AG04450 (cell line): ENCODE data around the gene CTNNBL1. TPM values are rescaled to one million over a fixed set of nuclear protein-coding genes. Genes with fewer than 3 reads are reported as not detected.

Experiments
- CTCF ChIA-PET: fragments of 300-600, 350-600 bp; formaldehyde crosslinking; extraction: SDS; loops from one replicate; lab custom pipeline; 2022; ENCODE audit warnings: antibody characterized with exemption, inconsistent platforms; lab: Charles Lee
- POLR2A ChIA-PET: fragments of 350-600 bp; formaldehyde crosslinking; extraction: SDS; loops from one replicate; lab custom pipeline; 2021; ENCODE audit warnings: antibody characterized with exemption, inconsistent platforms; lab: Yijun Ruan, JAX
- DNase-seq: peaks from one replicate; pipeline ENCODE4 v3.0.0-alpha.2; 2011; ENCODE audit warnings: low read depth, low spot score
- H3K27ac ChIP-seq: one replicate; pipeline ENCODE4 v1.5.1; 2012; ENCODE audit warnings: low read depth, low read length, control low read depth
- H3K27me3 ChIP-seq: one replicate; pipeline ENCODE4 v1.6.0; 2012; ENCODE audit warnings: low read length; ENCODE audit not compliant: control insufficient read depth, insufficient read depth
- H3K4me3 ChIP-seq: 2 replicates; pipeline ENCODE4 v1.5.1; 2011; ENCODE audit warnings: mild to moderate bottlenecking, low read depth, low read length, control low read depth
- H3K9me3 ChIP-seq: 2 replicates; pipeline ENCODE4 v1.5.1; 2012; ENCODE audit warnings: low read length; ENCODE audit not compliant: control insufficient read depth, insufficient read depth
- polyA plus RNA-seq: library from polyadenylated mRNA; depleted of rRNA; stranded (reverse); fragments of >200 nt; gene quantifications from 2 replicates; pipeline ENCODE4 v1.2.3, GENCODE V29; 2011
- TF ChIP-seq, protein P1 (sequence below): IDR thresholded peaks from 2 replicates; pipeline ENCODE4 v1.5.1; 2011; ENCODE audit warnings: low read depth, low read length, control low read depth, inconsistent platforms

Gene CTNNBL1
- polyA plus RNA-seq, 1 experiment, result 27.1 TPM

DNA sequence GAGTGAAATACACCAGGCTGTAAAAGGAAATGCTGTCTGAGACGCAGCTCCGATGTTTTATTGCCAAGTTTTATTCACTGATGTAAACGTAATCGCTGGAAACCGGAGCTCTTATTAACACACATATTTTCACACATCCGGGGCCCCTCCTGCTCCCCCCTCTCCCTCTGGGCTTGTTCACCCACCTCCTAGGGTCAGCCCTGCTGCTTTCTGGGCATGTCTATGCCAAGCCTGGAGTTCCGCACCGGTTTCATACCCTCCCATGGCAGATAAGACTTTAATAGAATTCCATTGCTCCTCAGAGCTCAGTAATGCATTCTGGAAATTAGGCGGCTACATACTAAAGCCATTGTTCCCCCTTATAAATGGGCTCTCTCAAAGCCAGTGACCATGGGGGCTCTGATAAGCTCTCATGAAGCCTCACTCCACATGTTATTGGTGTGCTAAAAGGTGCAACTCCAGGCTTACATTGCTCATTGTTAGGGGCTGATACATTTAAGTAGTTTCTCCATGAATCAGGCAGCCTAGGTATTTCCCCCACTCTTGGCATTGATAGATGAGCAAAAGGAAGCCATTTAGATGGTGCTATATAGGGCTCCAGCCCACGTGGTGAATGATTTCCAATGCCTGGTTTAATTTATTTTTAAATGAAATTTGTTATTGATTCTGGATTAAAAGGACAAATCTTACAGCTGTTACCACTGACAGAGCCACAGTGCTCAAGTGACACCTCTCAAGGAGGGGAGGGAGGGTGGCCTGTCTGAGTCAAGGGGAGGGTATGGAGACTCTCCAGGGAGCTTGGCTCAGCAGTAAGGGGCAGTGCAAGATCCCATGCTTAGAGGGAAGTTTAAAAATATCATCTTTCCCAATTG is 204.6 kb downstream of the CTNNBL1 start:
- TF ChIP-seq, protein P1, sequence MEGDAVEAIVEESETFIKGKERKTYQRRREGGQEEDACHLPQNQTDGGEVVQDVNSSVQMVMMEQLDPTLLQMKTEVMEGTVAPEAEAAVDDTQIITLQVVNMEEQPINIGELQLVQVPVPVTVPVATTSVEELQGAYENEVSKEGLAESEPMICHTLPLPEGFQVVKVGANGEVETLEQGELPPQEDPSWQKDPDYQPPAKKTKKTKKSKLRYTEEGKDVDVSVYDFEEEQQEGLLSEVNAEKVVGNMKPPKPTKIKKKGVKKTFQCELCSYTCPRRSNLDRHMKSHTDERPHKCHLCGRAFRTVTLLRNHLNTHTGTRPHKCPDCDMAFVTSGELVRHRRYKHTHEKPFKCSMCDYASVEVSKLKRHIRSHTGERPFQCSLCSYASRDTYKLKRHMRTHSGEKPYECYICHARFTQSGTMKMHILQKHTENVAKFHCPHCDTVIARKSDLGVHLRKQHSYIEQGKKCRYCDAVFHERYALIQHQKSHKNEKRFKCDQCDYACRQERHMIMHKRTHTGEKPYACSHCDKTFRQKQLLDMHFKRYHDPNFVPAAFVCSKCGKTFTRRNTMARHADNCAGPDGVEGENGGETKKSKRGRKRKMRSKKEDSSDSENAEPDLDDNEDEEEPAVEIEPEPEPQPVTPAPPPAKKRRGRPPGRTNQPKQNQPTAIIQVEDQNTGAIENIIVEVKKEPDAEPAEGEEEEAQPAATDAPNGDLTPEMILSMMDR, result no peak
- H3K9me3 ChIP-seq, result no peaks in the 10 kb centered on the region
- CTCF ChIA-PET, result interaction anchor here (0.5 to 1.1 kb wide), 4 partner anchors 8 to 325 kb away, joined by 3 to 4 read pairs (median 3); no protein-coding TSS in a partner anchor
- peaks cover 60% of the 10 kb centered on the region for H3K27me3 ChIP-seq
- H3K4me3 ChIP-seq, result no peak overlapping the region
- no peak overlapping the region for H3K27ac ChIP-seq
- POLR2A ChIA-PET, result no interaction called here
- no peak for DNase-seq

- CTCF ChIA-PET, result no interaction called here
- no peak for DNase-seq
- H3K4me3 ChIP-seq, result no peak overlapping the region
- POLR2A ChIA-PET, result no interaction called here
- TF ChIP-seq, protein P1, result no peak
- no peak overlapping the region for H3K27ac ChIP-seq
- peaks cover 66% of the 10 kb centered on the region for H3K27me3 ChIP-seq
- H3K9me3 ChIP-seq, result no peaks in the 10 kb centered on the region
These were observed 205.5 kb downstream of the CTNNBL1 start for GRCh38 chr20:37899105-37900045.

GRCh38 chr20:37901240-37901639 is 207.4 kb downstream of the CTNNBL1 start:
- ChIA-PET POLR2A (no interaction called here), CTCF (no interaction called here)
- Histone ChIP-seq H3K9me3 (no peaks in the 10 kb centered on the region), H3K4me3 (no peak overlapping the region), H3K27ac (no peak overlapping the region), H3K27me3 (peaks cover 77% of the 10 kb centered on the region)
- DNase-seq, result no peak
- TF ChIP-seq, protein P1, result no peak

- Histone ChIP-seq H3K27me3 (peaks cover 78% of the 10 kb centered on the region), H3K9me3 (no peaks in the 10 kb centered on the region), H3K27ac (no peak overlapping the region), H3K4me3 (0 out of 2 replicates have a peak overlapping the region, but pooled peaks have one; percentile 48)
- TF ChIP-seq, protein P1, result peak; percentile 46
- CTCF ChIA-PET, result interaction anchor here (0.8 to 1.1 kb wide), 3 partner anchors 90 to 318 kb away, joined by 4 to 6 read pairs (median 4); no protein-coding TSS in a partner anchor
- DNase-seq, result peak; percentile 3
- POLR2A ChIA-PET, result interaction anchor here (0.6 kb wide), 1 partner anchor 13 kb away, joined by 3 read pairs; no protein-coding TSS in a partner anchor
These were observed 208.0 kb downstream of the CTNNBL1 start for GRCh38 chr20:37901654-37902503.
